ENCODE measurements around the gene RABGAP1L. TPM values are rescaled to one million over a fixed set of nuclear protein-coding genes. Genes with fewer than 3 reads are reported as not detected.
"Not testable (repeated sequence)": the region's sequence is repeated elsewhere in the genome, so short reads cannot be mapped to it uniquely, and the experiment has no call there.

The RABGAP1L gene
- total RNA-seq, 1 donor from 2014 or later, result 48.5 TPM

- Mint-ChIP-seq H3K27me3 (ENCODE audit: low read depth) (no peaks in the 10 kb centered on the region), H3K4me3 (no peak overlapping the region), H3K9me3 (no peaks in the 10 kb centered on the region), H3K4me1 (peaks cover 3% of the 10 kb centered on the region), H3K27ac (no peak overlapping the region), H3K36me3 (peaks cover 43% of the 10 kb centered on the region)
- TF ChIP-seq CTCF (IDR thresholded peaks at IDR 0.05; ENCODE audit: unreplicated experiment), result no peak
- no peak for DNase-seq (ENCODE audit: low spot score in 2 of 2, unreplicated experiment in 2 of 2)
These were observed 854.1 kb downstream of the RABGAP1L start for GRCh38 chr1:175013445-175013844.

- Mint-ChIP-seq H3K27ac (no peak overlapping the region), H3K27me3 (ENCODE audit: low read depth) (no peaks in the 10 kb centered on the region), H3K36me3 (peaks cover 40% of the 10 kb centered on the region), H3K9me3 (no peaks in the 10 kb centered on the region), H3K4me3 (no peak overlapping the region), H3K4me1 (peaks cover 3% of the 10 kb centered on the region)
- TF ChIP-seq CTCF (IDR thresholded peaks at IDR 0.05; ENCODE audit: unreplicated experiment), result no peak
- no peak for DNase-seq (ENCODE audit: low spot score in 2 of 2, unreplicated experiment in 2 of 2)
These were observed 855.9 kb downstream of the RABGAP1L start for GRCh38 chr1:175015243-175015642.

- Mint-ChIP-seq H3K36me3 (peaks cover 14% of the 10 kb centered on the region), H3K4me3 (no peak overlapping the region), H3K4me1 (peaks cover 13% of the 10 kb centered on the region), H3K9me3 (peaks cover 1% of the 10 kb centered on the region), H3K27ac (no peak overlapping the region), H3K27me3 (ENCODE audit: low read depth) (no peaks in the 10 kb centered on the region)
- no peak for TF ChIP-seq CTCF (IDR thresholded peaks at IDR 0.05; ENCODE audit: unreplicated experiment)
- no peak for DNase-seq (ENCODE audit: low spot score in 2 of 2, unreplicated experiment in 2 of 2)
These were observed 860.2 kb downstream of the RABGAP1L start for GRCh38 chr1:175019524-175019923.

GRCh38 chr1:175023043-175023921 is 864.0 kb downstream of the RABGAP1L start, which contains the start of gene MRPS14:
MRPS14 (minus strand) TSS chr1:175023425; CDS start chr1:175023408, 17 bp downstream.
- Mint-ChIP-seq H3K4me3 (peak within 1 kb of the TSS; percentile 88), H3K27me3 (ENCODE audit: low read depth) (no peaks in the 10 kb centered on the region), H3K4me1 (peaks cover 10% of the 10 kb centered on the region), H3K36me3 (peaks cover 2% of the 10 kb centered on the region), H3K9me3 (peaks cover 9% of the 10 kb centered on the region), H3K27ac (peak within 1 kb of the TSS; percentile 92)
- peak; percentile 94 to 97 for DNase-seq (ENCODE audit: low spot score in 2 of 2, unreplicated experiment in 2 of 2)
- no peak for TF ChIP-seq CTCF (IDR thresholded peaks at IDR 0.05; ENCODE audit: unreplicated experiment)

- Mint-ChIP-seq H3K27ac (peak overlapping the region; percentile 92), H3K4me3 (peak overlapping the region; percentile 88)
- not testable (repeated sequence) for H3K36me3 Mint-ChIP-seq; DNase-seq (ENCODE audit: low spot score in 2 of 2, unreplicated experiment in 2 of 2); H3K27me3 Mint-ChIP-seq (ENCODE audit: low read depth); H3K4me1 Mint-ChIP-seq; H3K9me3 Mint-ChIP-seq
These were observed 864.6 kb downstream of the RABGAP1L start for GRCh38 chr1:175023922-175024242.

- H3K27me3 Mint-ChIP-seq (ENCODE audit: low read depth), result no peaks in the 10 kb centered on the region
- no peak for DNase-seq (ENCODE audit: low spot score in 2 of 2, unreplicated experiment in 2 of 2)
- H3K4me3 Mint-ChIP-seq, result peak overlapping the region; percentile 6
- TF ChIP-seq CTCF (IDR thresholded peaks at IDR 0.05; ENCODE audit: unreplicated experiment), result no peak
- peaks cover 12% of the 10 kb centered on the region for H3K4me1 Mint-ChIP-seq
- no peak overlapping the region for H3K27ac Mint-ChIP-seq
- no peaks in the 10 kb centered on the region for H3K36me3 Mint-ChIP-seq
- peaks cover 9% of the 10 kb centered on the region for H3K9me3 Mint-ChIP-seq
These were observed 865.5 kb downstream of the RABGAP1L start for GRCh38 chr1:175024773-175025172.
